NT2/D1 (cell line): ENCODE data around the gene FCN2.

ENCODE experiments used
- SUZ12 ChIP-seq: IDR thresholded peaks from 2 replicates; pipeline ENCODE4 v1.6.1; 2011; ENCODE audit not compliant: insufficient read length, insufficient read depth; ENCODE audit errors: extremely low read depth
- YY1 ChIP-seq: IDR thresholded peaks from 2 replicates; pipeline ENCODE4 v1.6.1; 2011; ENCODE audit not compliant: insufficient read length, insufficient read depth
- ZNF274 ChIP-seq: IDR thresholded peaks from 2 replicates; pipeline ENCODE4 v1.6.1; 2011; ENCODE audit warnings: mild to moderate bottlenecking, low read depth, low read length

- TF ChIP-seq SUZ12 (no peak), ZNF274 (no peak), YY1 (no peak)
These were observed 3.9 kb downstream of the FCN2 start for GRCh38 chr9:134884492-134884891.
